HepG2 (cell line): ENCODE results near the gene RDH16.

ENCODE experiments used
- ATF1 ChIP-seq: IDR thresholded peaks from 2 replicates; pipeline ENCODE4 v1.6.1; 2016; ENCODE audit warnings: mild to moderate bottlenecking, control low read depth
- HDAC6 ChIP-seq: fragments of 200-600 bp; sonication (generic); IDR thresholded peaks from 2 replicates; pipeline ENCODE4 v1.7.0; 2017; ENCODE audit warnings: mild to moderate bottlenecking, antibody characterized with exemption, low read length, low read depth
- JUN ChIP-seq: sonication (generic); formaldehyde crosslinking; IDR thresholded peaks from 2 replicates; pipeline ENCODE4 v1.4.0; 2020; ENCODE audit warnings: mild to moderate bottlenecking, missing genetic modification reagents
- POLR2A ChIP-seq, 2 experiments: IDR thresholded peaks; 2 replicates each; pipeline ENCODE4 v1.6.1; 2011; ENCODE audit warnings: low read depth in 2 of 2, low read length in 2 of 2, mild to moderate bottlenecking in 1 of 2, moderate library complexity in 1 of 2; ENCODE audit not compliant: insufficient read depth in 1 of 2
- SIN3A ChIP-seq: IDR thresholded peaks from 2 replicates; pipeline ENCODE4 v1.6.1; 2011; ENCODE audit warnings: low read depth, mild to moderate bottlenecking, control low read depth, low read length, borderline replicate concordance
- TF ChIP-seq, protein P1 (sequence below): sonication (generic); formaldehyde crosslinking; IDR thresholded peaks from 2 replicates; pipeline ENCODE4 v1.5.0; 2020; ENCODE audit warnings: mild to moderate bottlenecking, missing genetic modification reagents, moderate library complexity

DNA sequence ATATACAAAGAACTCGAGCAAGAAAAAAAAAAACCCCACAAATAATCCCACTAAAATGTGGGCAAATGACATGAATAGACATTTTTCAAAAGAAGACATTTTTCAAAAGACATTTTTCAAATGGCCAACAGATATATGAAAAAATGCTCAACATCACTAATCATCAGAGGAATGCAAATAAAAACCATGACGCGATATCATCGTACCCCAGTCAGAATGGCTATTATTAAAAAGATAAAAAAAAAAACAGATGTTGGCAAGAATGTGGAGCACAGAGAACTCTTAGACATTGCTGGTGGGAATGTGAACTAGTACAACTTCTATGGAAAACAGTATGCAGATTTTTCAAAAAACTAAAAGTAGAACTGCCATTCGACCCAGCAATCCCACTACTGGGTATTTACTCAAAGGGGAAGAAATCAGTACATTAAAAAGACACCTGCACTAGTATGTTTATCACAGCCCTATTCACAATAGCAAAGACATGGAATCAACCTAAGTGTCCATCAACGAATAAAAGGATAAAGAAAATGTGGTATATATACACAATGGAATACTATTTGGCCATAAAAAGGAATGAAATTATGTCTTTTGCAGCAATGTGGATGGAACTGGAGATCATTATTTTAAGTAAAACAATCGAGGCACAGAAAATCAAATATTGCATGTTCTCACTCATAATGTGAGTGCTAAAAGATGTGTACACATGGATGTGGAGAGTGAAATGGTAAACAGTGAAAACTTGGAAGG, 32.6 kb upstream of the RDH16 start:
- TF ChIP-seq SIN3A (no peak), JUN (CRISPR knock-in tag) (no peak), POLR2A (IDR thresholded peaks at IDR 0.05; ENCODE audit: insufficient read depth in 1 of 2, low read depth in 2 of 2, low read length in 2 of 2) (no peak), HDAC6 (no peak), ATF1 (CRISPR knock-in tag) (no peak)
- TF ChIP-seq, protein P1, sequence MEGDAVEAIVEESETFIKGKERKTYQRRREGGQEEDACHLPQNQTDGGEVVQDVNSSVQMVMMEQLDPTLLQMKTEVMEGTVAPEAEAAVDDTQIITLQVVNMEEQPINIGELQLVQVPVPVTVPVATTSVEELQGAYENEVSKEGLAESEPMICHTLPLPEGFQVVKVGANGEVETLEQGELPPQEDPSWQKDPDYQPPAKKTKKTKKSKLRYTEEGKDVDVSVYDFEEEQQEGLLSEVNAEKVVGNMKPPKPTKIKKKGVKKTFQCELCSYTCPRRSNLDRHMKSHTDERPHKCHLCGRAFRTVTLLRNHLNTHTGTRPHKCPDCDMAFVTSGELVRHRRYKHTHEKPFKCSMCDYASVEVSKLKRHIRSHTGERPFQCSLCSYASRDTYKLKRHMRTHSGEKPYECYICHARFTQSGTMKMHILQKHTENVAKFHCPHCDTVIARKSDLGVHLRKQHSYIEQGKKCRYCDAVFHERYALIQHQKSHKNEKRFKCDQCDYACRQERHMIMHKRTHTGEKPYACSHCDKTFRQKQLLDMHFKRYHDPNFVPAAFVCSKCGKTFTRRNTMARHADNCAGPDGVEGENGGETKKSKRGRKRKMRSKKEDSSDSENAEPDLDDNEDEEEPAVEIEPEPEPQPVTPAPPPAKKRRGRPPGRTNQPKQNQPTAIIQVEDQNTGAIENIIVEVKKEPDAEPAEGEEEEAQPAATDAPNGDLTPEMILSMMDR (CRISPR knock-in tag): no peak
